PC-3 (cell line): ENCODE measurements around the gene CLCA2. TPM values are rescaled to one million over a fixed set of nuclear protein-coding genes. Genes with fewer than 3 reads are reported as not detected.

ENCODE experiments used
- ATAC-seq: fragments of 200-7000 bp; cut with Tn5 transposase; 2 replicates; pipeline ENCODE4 v1.9.1; 2020; ENCODE audit warnings: mild to moderate bottlenecking, moderate library complexity
- BruUV-seq: library from RNA; stranded (reverse); fragments of 400-500 nt; replicated peaks from 2 replicates; lab custom pipeline; 2021; lab: Mats Ljungman, UMichigan
- CTCF ChIA-PET: fragments of 300-600 bp; sonication (Branson Sonifier 250); formaldehyde crosslinking; loops from one replicate; lab custom pipeline; 2022; ENCODE audit warnings: antibody characterized with exemption; lab: Charles Lee
- POLR2A ChIA-PET: fragments of 300-600 bp; sonication (Branson Sonifier 250); formaldehyde crosslinking; loops from one replicate; lab custom pipeline; 2022; ENCODE audit warnings: antibody characterized with exemption; ENCODE audit not compliant: unreplicated experiment; lab: Charles Lee
- DNase-seq: peaks from one replicate; pipeline ENCODE4 v3.0.0-alpha.2; 2015
- H2AFZ ChIP-seq: fragments of 300-600 bp; sonication (generic); 2 replicates; pipeline ENCODE4 v1.6.0; 2016; ENCODE audit warnings: antibody characterized with exemption, low read length
- H3F3A ChIP-seq: fragments of 300-600 bp; sonication (generic); one replicate; pipeline ENCODE4 v1.6.0; 2017; ENCODE audit warnings: antibody characterized with exemption, low read length, control low read depth, mild to moderate bottlenecking; ENCODE audit not compliant: unreplicated experiment
- H3K27ac ChIP-seq: fragments of 300-600 bp; sonication (generic); 2 replicates; pipeline ENCODE4 v1.5.1; 2016; ENCODE audit warnings: mild to moderate bottlenecking, low read length
- H3K27me3 ChIP-seq: fragments of 300-600 bp; sonication (generic); 2 replicates; pipeline ENCODE4 v1.6.1; 2016; ENCODE audit warnings: low read length, mixed read lengths
- H3K36me3 ChIP-seq: fragments of 300-600 bp; sonication (generic); 2 replicates; pipeline ENCODE4 v1.6.1; 2016; ENCODE audit warnings: low read depth, mixed run types, low read length, mixed read lengths
- H3K4me1 ChIP-seq: fragments of 300-600 bp; sonication (generic); 2 replicates; pipeline ENCODE4 v1.5.1; 2016; ENCODE audit warnings: low read length; ENCODE audit not compliant: insufficient read depth
- H3K4me2 ChIP-seq: fragments of 300-600 bp; sonication (generic); 2 replicates; pipeline ENCODE4 v1.6.0; 2016; ENCODE audit warnings: low read length
- H3K4me3 ChIP-seq: fragments of 300-600 bp; sonication (generic); 2 replicates; pipeline ENCODE4 v1.5.1; 2016; ENCODE audit warnings: mild to moderate bottlenecking, low read length, mixed read lengths
- H3K79me2 ChIP-seq: fragments of 300-600 bp; sonication (generic); 2 replicates; pipeline ENCODE4 v1.6.1; 2017; ENCODE audit warnings: low read length, mixed read lengths
- H3K9ac ChIP-seq: fragments of 300-600 bp; sonication (generic); 2 replicates; pipeline ENCODE4 v1.6.0; 2016; ENCODE audit warnings: mild to moderate bottlenecking, low read length
- H3K9me2 ChIP-seq: fragments of 300-600 bp; sonication (generic); replicated peaks from 2 replicates; pipeline ENCODE4 v1.6.1; 2016; ENCODE audit warnings: mixed run types, low read length, mixed read lengths
- H3K9me3 ChIP-seq: fragments of 300-600 bp; sonication (generic); 2 replicates; pipeline ENCODE4 v1.6.1; 2016; ENCODE audit warnings: low read length, mixed read lengths
- H4K20me1 ChIP-seq: fragments of 300-600 bp; sonication (generic); 2 replicates; pipeline ENCODE4 v1.6.1; 2016; ENCODE audit warnings: low read length, mixed read lengths
- CTCF ChIP-seq: fragments of 300-600 bp; sonication (generic); conservative IDR thresholded peaks from 2 replicates; pipeline ENCODE4 v1.5.1; 2017; ENCODE audit warnings: antibody characterized with exemption, low read depth, mild to moderate bottlenecking, low read length
- EZH2 ChIP-seq: fragments of 300-600 bp; sonication (generic); IDR thresholded peaks from one replicate; pipeline ENCODE4 v1.6.1; 2017; ENCODE audit warnings: antibody characterized with exemption, mild to moderate bottlenecking, low read length; ENCODE audit not compliant: unreplicated experiment
- EZH2phosphoT487 ChIP-seq: fragments of 300-600 bp; sonication (generic); IDR thresholded peaks from 2 replicates; pipeline ENCODE4 v1.6.1; 2018; ENCODE audit warnings: mild to moderate bottlenecking, antibody characterized with exemption, low read length, borderline replicate concordance
- intact Hi-C: fragments of 100-400 bp; cut with micrococcal nuclease; formaldehyde crosslinking; loops from 2 replicates; pipeline ENCODE4 v1.9.0; 2023
- total RNA-seq: library from RNA; depleted of rRNA; stranded (reverse); fragments of >200 nt; gene quantifications from 2 replicates; pipeline ENCODE4 v1.2.3, GENCODE V29; 2014

Gene CLCA2
- total RNA-seq, 1 experiment from 2014 or later: 0.22 TPM

- no peak overlapping the region for H3K4me2 ChIP-seq
- no peak for ATAC-seq
- H4K20me1 ChIP-seq: no peaks in the 10 kb centered on the region
- no peaks in the 10 kb centered on the region for H3K4me1 ChIP-seq
- POLR2A ChIA-PET: no interaction called here
- TF ChIP-seq CTCF (no peak), EZH2 (no peak), EZH2phosphoT487 (no peak)
- no peak overlapping the region for H2AFZ ChIP-seq
- H3F3A ChIP-seq: no peaks in the 10 kb centered on the region
- no peak overlapping the region for H3K4me3 ChIP-seq
- H3K36me3 ChIP-seq: no peaks in the 10 kb centered on the region
- H3K27ac ChIP-seq: no peak overlapping the region
- no peaks in the 10 kb centered on the region for H3K9me2 ChIP-seq
- no peak overlapping the region for H3K9ac ChIP-seq
- CTCF ChIA-PET: no interaction called here
- no peak for DNase-seq
- no TSS peak for BruUV-seq
- H3K9me3 ChIP-seq: no peaks in the 10 kb centered on the region
- intact Hi-C loops: no loop called here
- H3K27me3 ChIP-seq: no peaks in the 10 kb centered on the region
- no peaks in the 10 kb centered on the region for H3K79me2 ChIP-seq
These were observed 14.5 kb upstream of the CLCA2 start for GRCh38 chr1:86409416-86410021.

GRCh38 chr1:86410879-86411278 lies 13.1 kb upstream of the CLCA2 start:
- H3K4me1 ChIP-seq: no peaks in the 10 kb centered on the region
- DNase-seq (no peak), ATAC-seq (no peak)
- H3K9ac ChIP-seq: no peak overlapping the region
- H4K20me1 ChIP-seq: no peaks in the 10 kb centered on the region
- H3K9me2 ChIP-seq: no peaks in the 10 kb centered on the region
- no peak overlapping the region for H2AFZ ChIP-seq
- H3K4me2 ChIP-seq: no peak overlapping the region
- no peak for TF ChIP-seq EZH2
- no peak for TF ChIP-seq CTCF
- no peak for TF ChIP-seq EZH2phosphoT487
- POLR2A ChIA-PET: no interaction called here
- no peaks in the 10 kb centered on the region for H3K9me3 ChIP-seq
- H3K27me3 ChIP-seq: no peaks in the 10 kb centered on the region
- BruUV-seq: no TSS peak
- CTCF ChIA-PET: no interaction called here
- no peaks in the 10 kb centered on the region for H3F3A ChIP-seq
- no peaks in the 10 kb centered on the region for H3K79me2 ChIP-seq
- no peak overlapping the region for H3K4me3 ChIP-seq
- H3K36me3 ChIP-seq: no peaks in the 10 kb centered on the region
- intact Hi-C loops: no loop called here
- H3K27ac ChIP-seq: no peak overlapping the region

DNA sequence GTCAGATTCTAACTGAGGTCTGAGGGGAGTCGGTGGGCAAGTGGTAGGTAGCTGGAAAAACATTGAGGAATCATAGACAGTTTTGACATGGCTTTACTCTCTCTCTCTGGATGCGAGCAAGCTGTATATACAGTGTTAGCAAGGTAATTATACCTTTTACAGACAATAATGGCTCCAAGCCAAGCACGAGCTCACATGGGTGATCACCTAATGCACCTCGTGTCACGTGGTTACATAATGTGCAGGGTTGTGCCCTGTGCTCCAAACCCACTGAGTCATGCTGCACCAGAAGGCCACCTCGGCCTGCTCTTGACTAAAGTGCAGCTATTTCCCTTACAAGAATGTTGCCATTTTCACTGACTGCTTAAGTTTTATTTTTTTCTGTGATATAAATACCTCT lies 7.6 kb upstream of the CLCA2 start:
- ATAC-seq: no peak
- no peak for TF ChIP-seq EZH2phosphoT487
- no peak for TF ChIP-seq CTCF
- TF ChIP-seq EZH2: no peak
- no peaks in the 10 kb centered on the region for H3K79me2 ChIP-seq
- no TSS peak for BruUV-seq
- no peaks in the 10 kb centered on the region for H3K27me3 ChIP-seq
- no peak overlapping the region for H3K4me2 ChIP-seq
- no peak overlapping the region for H3K4me3 ChIP-seq
- H3K9ac ChIP-seq: no peak overlapping the region
- H3F3A ChIP-seq: no peaks in the 10 kb centered on the region
- peaks cover 19% of the 10 kb centered on the region for H3K4me1 ChIP-seq
- DNase-seq: no peak
- no peaks in the 10 kb centered on the region for H4K20me1 ChIP-seq
- no peaks in the 10 kb centered on the region for H3K9me3 ChIP-seq
- no peak overlapping the region for H2AFZ ChIP-seq
- H3K9me2 ChIP-seq: no peaks in the 10 kb centered on the region
- H3K36me3 ChIP-seq: no peaks in the 10 kb centered on the region
- H3K27ac ChIP-seq: no peak overlapping the region
- ChIA-PET CTCF (no interaction called here), POLR2A (no interaction called here)
- intact Hi-C loops: no loop called here
